NK-92 treated with Interleukin-12 subunit alpha and Interleukin-12 subunit beta, amount 100 ng/mL, for 24 hours (cell line): ENCODE results near the gene MTX2.
"Not testable (repeated sequence)": the region's sequence is repeated elsewhere in the genome, so short reads cannot be mapped to it uniquely, and the experiment has no call there.

Experiments used
- DNase-seq: peaks from one replicate; lab custom pipeline; 2025; lab: John Stamatoyannopoulos, UW

The MTX2 gene

DNA sequence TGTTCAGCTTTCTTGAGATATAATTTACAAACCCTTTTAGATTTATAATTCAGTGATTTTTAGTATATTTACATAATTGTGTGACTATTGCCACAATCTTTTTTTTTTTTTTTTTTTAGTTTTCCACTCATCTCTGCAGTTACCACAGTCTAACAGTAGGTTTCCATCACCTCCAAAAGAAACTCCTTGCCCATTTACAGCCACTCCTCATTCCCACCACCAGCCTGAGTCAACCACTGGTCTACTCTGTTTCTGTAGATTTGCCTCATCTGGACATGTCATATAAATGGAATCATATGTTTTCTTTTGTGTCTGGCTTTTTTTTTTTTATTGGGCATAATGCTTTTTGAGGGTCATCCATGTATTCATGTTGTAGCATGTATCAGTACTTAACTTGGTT, 16.1 kb downstream of the MTX2 start:
- no peak for DNase-seq

DNA sequence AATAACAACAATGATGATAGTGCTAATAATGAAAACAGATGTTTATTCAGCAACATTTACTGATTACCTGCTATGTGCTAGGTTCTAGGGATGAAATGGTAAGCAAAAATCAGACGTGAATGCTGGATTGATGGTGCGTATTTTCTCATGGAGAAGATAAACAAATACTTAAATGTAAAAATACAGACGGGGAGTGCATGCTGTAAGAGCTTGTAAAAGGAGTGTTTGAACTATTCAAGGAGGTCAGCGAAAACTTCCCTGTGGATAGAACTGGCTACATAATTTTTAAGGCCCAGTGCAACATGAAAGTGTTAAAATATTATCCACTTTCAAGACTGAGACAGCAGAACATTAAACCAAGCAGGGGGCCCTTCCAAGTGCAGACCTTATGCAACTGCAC, 22.1 kb downstream of the MTX2 start:
- no peak for DNase-seq

DNA sequence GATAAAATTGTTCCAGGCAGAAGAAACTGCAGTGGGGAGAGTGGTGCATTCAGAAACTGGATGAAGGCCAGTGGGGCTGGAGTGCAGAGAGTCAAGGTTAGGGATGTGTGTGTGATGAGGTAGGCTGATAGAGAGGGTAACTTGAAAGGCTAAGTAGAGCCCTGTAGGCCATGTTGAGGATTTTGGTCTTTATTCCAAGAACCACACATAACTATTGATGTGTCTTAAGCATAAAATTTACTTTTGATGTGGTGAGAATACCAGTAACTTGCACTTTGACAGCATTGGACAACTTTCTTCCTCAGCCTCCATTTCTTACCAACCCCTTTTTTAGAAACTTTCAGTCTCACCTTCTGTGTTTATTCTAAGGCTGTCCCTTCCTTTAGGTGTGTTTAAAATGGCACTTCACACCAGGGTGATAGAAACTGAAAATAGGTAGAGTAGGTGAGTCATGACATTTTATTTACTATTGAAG, 22.6 kb downstream of the MTX2 start:
- no peak for DNase-seq

DNA sequence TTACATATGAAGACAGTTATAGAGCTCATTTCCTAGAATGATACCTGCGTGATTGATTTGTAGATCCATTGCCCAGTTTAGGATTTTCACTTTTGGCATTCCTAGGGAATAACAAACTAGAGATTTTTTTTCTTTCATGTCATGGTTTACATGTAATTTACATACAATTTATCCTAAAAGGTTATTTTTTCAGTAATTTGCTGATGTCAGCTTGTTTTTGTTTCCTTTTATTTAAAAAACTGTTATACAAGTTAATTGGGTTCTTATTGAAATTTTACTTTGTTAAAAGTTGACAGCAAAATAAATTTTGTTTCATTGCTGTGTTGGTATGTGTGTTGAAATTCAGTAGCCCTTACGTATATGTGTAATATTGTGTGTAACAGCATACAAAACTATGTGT, 23.4 kb downstream of the MTX2 start:
- DNase-seq, result no peak

DNA sequence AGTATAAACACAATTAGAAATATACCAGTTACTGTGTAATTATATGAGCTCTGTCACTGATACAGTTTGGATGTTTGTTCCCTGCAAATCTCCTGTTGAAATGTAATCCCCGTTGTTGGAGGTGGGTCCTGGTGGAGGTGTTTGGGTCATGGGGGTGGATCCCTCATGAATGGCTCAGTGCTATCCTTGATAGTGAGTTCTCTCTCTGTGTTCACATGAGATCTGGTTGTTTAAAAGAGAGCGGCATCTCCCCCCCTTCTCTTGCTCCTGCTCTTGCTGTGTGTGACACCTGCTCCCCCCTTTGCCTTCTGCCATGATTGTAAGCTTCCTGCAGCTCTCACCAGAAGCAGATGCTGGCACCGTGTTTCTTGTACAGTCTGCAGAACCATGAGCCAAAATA, 24.1 kb downstream of the MTX2 start:
- no peak for DNase-seq

DNA sequence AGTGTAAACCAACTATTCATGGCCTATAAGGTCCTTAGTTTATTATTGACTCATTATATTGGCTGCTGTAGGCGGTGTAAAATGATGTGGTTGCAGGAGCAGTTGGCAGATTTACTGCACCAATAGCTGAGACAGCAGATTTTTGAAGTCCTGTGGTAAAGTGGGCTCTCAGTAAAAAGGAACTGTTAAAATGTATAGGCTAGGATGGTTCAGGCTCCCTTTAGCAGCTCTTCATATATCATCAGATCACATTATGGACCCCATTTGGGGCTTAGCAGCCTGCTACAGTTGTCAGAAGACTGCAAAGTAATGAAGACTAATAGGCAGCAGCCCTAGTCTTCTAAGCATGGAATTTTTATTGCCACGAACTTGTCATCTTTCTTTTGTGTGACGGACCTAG, 27.8 kb downstream of the MTX2 start:
- no peak for DNase-seq

DNA sequence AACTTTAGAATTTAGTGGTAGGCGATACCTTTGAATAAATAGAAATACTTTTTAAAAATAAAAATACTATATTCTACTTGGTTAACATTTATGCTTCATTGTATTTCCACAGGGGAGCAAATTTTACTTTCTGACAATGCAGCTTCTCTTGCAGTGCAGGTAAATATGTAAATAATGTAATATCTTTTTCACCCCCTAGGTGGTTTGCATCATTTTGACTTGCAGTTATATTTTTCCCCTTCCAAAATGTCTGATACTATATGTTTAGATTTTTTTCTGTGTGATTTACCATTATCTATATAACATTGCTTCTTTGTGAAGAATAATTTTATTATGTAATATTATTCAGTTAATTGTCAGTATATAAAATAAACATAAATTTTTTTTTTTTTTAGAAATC, 28.5 kb downstream of the MTX2 start:
- no peak for DNase-seq

DNA sequence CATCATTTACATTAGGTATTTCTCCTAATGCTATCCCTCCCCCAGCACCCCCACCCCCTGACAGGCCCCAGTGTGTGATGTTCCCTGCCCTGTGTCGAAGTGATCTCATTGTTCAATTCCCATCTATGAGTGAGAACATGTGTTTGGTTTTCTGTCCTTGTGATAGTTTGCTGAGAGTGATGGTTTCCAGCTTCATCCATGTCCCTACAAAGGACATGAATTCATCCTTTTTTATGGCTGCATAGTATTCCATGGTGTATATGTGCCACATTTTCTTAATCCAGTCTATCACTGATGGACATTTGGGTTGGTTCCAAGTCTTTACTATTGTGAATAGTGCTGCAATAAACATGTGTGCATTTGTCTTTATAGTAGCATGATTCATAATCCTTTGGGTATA, 36.8 kb downstream of the MTX2 start:
- DNase-seq, result not testable (repeated sequence)

DNA sequence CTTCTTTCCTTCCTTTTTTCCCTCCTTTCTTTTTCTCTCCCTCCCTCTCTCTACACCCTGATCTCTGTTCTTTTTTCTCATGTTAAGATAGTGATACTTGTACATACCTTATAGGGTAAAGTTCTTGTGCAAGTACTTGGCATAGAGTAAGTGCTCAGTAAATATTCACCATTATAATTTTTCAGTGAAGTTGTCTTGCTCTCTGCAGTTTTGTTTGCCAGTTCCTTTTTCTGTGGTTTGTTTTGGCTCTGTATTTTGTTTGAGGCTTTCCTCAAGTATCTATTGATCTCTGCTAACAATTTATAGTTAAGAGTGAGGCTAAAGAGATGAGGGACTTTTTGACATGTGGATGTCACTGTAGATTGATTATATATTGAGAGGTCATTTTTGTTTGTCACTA, 48.0 kb downstream of the MTX2 start:
- DNase-seq, result no peak

DNA sequence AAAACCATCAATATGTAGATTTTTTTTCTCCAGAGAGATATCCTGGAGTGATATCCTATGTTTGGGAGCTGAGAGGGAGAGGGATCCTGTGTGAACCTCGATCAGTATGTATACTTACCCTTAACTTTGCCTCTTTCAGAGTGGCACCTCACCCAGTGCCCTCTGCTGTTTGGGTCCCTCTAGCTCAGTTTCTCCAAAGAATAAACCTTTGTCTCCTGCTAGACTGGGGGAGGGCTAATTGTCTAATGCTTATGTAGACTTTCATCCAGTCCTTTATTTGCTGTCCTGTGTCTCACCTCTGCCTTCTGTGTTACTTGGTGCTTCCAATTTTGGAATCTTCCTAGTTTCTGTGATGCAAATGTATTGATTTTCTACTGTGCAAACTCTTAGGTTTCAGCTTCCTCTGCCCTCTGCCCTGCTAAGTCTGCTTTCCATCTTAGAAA, 48.4 kb downstream of the MTX2 start:
- DNase-seq, result no peak

DNA sequence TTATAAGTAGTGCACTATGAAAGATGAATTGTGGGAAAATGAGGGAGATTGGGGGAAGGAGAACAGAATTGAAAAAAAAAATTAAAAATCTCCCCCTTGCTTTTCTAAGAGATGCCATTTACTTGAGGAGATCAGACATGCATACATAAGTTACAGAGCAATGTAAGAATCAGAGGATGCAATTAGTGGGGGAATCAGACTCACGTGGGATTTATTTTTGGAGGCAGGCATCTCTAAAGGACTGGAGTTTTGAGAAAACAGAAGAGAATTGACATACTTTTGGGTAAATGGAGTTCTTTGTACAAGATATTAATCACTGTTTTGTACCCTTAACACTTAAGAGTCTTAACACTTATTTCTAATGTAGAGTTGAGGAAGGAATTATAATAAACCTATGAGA, 52.7 kb downstream of the MTX2 start:
- DNase-seq, result no peak

DNA sequence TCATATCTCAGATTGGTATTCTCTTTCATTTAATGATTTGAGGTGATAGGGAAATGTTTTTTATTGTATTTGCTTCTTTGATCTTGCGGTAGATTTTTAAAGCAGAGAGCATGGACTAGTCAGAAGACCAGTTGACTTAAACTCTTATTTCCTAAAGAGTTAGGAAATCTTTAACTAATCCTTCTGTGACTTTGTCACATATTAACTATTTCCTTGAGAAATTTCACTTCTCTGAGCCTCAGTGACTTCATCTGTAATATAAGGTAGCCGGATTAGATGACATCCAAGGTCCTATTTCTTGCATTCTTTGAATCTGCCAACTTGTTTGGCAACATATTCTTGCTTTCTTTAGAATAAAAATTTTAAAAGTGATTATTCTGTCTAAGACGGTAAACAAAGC, 55.6 kb downstream of the MTX2 start:
- DNase-seq, result no peak

DNA sequence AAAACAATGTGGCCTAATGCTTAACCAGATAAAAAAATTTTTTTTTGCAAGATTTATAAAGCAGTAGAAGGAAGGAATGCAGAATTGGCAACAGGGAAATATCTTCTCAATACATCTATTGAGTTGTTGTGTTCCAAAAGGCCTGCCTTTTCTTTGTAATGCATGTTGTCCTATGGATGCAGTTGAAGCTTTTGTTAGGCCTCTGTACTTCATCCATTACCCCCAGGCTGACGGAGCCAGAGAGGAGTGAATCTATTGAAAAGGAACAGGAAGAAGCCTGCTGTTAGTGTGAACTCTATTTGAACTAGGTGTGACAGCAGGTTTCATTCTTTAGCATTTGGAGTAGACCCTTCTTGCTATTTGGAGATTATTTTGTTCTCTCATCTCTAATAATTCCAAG, 56.5 kb downstream of the MTX2 start:
- no peak for DNase-seq

DNA sequence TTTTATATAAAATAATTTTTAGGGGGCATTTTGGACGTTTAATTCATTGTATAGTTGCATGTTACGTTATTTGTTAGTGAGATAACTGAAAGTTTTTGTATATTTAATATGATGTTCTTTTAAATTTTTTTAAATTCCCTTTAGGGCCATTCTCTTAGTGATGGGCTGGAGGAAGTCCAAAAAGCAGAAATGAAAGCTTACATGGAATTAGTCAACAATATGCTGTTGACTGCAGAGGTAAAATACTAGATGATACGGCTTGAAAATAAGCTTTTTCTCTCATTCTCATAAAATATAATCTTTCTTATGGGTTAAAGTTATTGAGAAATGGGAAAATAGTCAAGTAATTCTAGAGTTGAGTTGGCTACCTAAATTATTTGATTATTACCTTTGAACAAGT, 58.9 kb downstream of the MTX2 start:
- no peak for DNase-seq

DNA sequence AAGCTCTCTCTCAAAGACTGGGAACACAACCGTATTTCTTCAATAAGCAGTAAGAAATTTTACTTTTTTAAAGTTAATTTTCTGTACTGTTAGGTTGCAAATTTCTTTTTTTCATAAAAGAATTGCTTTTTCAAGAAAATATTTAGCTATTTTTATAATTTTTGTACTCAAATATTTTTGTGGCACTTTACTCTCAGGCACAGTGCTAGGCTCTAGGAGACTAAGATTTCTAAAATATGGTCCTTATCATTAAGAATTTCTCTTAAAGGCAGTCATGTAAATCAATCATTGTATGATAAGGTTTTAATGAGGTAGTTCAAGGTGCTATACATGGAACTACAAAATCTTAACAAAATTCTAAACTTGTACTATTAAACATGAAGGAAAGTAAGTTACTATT, 61.4 kb downstream of the MTX2 start:
- no peak for DNase-seq

DNA sequence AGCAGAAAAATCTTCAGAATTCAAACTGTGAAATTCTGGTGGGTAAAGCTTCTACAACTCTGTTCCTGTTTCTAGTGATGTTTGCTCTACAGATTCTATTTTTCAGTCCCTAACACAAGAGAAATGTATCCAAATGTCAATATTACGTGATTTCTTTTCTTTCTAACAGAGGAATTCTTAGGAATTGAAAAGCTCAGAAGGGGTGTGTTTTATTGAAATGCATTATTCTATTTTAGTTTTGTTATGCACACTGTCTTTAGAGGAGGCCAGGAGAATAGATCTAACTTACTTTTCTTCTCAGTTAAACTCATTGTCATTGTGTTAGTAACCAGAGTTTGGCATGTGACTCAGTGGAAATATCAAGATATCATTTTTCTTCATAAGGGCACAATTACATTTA, 62.4 kb downstream of the MTX2 start:
- no peak for DNase-seq

DNA sequence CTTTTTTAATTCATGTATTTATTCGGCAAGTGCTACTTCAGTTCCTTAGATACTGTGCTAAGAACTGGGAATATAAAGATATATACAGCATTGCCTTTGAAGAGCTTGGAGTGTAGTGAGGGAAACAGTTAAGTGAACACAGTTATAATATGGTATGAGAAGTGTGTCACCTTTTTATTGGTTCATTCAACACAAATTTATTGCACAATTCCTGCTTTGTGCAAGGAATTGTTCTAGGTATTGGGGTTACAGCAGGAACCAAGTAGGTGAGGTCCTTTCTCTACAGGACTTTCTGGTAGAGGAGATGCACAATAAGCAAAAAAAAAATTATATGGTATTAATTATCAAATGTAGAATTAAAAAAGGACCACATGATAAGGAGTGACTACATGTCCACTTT, 65.5 kb downstream of the MTX2 start:
- DNase-seq, result no peak

DNA sequence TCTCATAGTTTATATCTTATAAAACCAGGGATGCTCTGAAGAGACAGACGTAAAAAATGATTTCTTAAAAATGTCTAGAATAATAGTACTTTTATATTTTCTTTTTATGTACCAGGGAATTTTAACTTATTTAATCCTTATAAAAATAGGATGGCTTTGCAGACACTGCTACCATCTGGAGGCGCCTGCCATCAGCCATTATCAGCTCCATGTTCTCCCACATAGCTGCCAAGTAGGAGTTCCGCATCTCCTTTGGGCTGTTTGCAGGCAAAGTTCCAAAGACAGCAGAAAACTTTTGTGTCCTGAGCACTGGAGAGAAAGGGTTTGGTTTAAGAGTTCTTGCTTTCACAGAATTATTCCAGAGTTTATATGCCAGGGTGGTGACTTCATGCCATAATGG, 69.2 kb downstream of the MTX2 start:
- no peak for DNase-seq

DNA sequence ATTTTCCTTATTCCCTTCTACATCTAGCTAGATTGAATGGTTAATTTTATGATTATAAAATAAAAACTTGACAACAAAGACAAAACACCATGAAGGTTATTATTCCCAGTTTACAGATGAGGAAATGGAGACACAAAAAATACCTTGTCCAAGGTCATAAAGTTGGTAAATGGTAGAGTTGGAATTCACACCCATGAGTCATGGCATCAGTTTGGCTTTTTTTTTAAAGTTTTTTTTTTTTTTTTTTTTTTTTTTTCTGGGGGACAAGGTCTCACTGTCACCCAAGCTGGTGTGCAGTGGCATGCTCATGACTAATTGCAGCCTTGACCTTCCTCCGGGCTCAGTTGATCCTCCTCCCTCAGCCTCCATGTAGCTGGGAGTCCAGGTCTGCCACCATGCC, 70.0 kb downstream of the MTX2 start:
- no peak for DNase-seq

DNA sequence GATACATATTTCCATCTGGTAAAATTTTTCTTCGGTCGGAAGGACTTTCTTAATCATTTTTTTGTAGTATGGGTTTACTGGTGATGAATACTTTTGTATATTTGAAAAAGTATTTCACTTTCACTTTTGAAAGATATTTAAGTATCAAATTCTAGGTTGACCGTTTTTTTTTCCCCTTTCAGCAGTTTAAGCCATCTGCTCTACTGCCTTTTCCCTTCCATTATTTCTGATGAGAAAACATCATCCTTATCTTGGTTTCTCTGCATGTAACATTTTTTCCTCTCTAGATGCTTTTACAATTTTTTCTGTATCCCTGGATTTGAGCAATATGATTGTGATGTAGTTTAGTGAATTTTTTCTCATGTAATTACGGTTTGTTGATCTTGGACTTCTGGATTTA, 87.0 kb downstream of the MTX2 start:
- no peak for DNase-seq

DNA sequence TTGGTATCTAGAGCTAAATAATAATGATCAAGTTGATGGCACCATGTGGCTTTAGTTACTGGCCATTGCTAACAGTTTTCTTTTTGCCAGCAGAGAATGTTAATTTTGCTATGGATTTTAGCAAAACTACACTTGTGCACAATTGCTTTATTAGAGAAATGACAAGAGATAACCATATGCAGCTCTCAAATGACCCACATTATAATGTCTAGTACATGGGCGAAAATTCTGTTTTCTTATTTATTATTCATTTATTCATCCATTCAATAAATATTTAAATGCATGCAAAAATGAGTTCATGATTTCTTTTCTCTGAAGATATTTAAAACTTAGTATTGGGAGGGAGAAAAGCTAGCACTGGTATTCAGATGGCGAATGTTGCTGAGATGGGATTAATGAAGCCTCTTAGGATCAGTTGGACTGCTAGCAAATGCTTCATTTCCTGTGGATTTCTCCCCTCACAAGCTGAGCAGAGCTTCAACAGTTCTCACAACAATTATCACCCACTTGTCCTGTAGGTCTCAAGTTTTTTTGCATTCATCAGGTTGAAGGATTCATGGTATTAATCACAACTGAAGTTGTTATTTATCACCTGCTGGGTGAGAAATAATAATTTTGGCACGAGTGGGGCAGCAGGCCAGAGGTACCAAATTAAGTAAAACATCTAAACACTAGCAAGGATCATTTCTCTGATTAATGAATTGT, 95.2 kb downstream of the MTX2 start:
- no peak for DNase-seq

DNA sequence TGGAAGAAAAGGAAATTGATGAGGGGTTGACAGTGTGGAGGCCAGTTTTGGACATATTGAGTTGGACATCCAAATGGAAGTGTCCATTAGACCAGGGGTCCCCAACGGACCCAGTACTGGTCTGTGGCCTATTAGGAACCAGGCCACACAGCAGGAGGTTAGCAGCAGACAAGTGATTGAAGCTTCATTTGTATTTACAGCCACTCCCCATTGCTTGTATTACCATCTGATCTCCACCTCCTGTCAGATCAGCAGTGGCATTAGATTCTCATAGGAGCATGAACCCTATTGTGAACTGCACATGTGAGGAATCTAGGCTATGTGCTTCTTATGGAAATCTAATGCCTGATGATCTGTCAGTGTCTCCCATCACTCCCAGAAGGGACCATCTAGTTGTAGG, 99.1 kb downstream of the MTX2 start:
- no peak for DNase-seq

DNA sequence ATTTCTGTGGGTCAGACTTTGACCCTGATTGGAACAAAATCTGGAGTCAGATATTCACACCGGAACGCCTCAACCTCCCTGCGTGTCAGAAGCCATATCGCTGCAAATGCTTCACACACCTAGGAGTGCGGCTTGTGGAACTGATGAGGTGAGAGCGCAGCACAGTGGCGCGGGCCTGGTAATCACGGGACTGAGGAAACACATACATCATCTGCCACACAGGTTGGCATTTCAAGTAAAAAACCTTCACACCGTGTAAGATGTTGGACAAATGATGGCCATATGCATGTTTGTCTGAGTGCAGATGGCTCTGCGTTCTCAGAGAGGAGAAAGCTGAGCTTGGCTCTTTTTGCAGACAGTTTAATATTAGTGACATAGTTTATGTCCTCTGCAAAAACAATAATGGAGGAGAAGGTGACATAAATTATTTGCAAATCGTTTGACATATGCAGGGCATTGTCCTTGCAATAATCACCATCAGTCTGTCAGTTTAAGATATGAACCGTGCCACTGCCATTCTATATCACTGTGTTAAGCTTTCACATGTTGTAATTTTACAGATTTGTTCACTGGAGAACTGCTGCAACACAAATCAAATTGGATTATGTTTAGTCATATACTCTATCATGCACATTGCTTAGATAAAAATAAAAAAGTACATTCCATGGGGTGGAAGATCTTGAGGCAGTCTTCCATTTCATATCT, 101.4 kb downstream of the MTX2 start:
- no peak for DNase-seq

DNA sequence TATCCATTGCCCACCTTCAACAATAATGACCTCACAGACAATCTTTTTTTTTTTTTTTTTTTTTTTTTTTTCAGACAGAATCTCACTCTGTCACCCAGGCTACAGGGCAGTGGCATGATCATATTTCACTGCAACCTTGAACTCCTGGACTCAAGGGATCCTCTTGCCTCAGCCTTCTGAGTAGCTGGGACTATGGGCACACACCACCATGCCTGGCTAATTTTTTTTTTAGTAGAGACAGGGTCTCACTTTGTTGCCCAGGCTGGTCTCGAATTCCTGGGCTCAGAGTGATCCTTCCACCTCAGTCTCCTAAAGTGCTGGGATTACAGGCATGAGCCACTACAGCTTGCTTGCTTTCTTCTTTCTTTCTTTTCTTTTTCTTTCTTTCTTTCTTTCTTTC, 103.9 kb downstream of the MTX2 start:
- DNase-seq, result not testable (repeated sequence)
